BJ (cell line): ENCODE results near the gene SV2B. TPM values are rescaled to one million over a fixed set of nuclear protein-coding genes. Genes with fewer than 3 reads are reported as not detected.

Source experiments
- CTCF ChIA-PET: fragments of 350-600 bp; formaldehyde crosslinking; extraction: SDS; loops from one replicate; lab custom pipeline; 2021; ENCODE audit warnings: antibody characterized with exemption, inconsistent platforms; lab: Yijun Ruan, JAX
- POLR2A ChIA-PET: fragments of 300-600 bp; sonication (Branson Sonifier 250); formaldehyde crosslinking; extraction: SDS; loops from one replicate; lab custom pipeline; 2021; ENCODE audit warnings: antibody characterized with exemption; lab: Charles Lee
- DNase-seq: peaks from one replicate; pipeline ENCODE4 v3.0.0-alpha.2; 2011; ENCODE audit warnings: low read depth
- H3K27me3 ChIP-seq: 2 replicates; pipeline ENCODE4 v1.6.0; 2011; ENCODE audit warnings: low read length; ENCODE audit not compliant: control insufficient read depth, insufficient read depth
- H3K36me3 ChIP-seq: 2 replicates; pipeline ENCODE4 v1.5.1; 2011; ENCODE audit warnings: low read length; ENCODE audit not compliant: control insufficient read depth, insufficient read depth
- H3K4me3 ChIP-seq: 2 replicates; pipeline ENCODE4 v1.5.1; 2011; ENCODE audit warnings: low read depth, mild to moderate bottlenecking, control low read depth, low read length
- CTCF ChIP-seq: IDR thresholded peaks from 2 replicates; pipeline ENCODE4 v1.5.1; 2011; ENCODE audit warnings: low read depth, mild to moderate bottlenecking, control low read depth, inconsistent platforms, low read length, moderate library complexity; ENCODE audit not compliant: insufficient read depth
- polyA plus RNA-seq: library from polyadenylated mRNA; depleted of rRNA; stranded (reverse); fragments of >200 nt; gene quantifications from 2 replicates; pipeline ENCODE4 v1.2.3, GENCODE V29; 2011

Gene SV2B
- polyA plus RNA-seq, 1 experiment: not detected

GRCh38 chr15:91117375-91117774, 17.3 kb downstream of the SV2B start:
- ChIA-PET POLR2A (interaction anchor here (0.7 kb wide), 1 partner anchor 15 kb away, joined by 4 read pairs; no protein-coding TSS in a partner anchor), CTCF (interaction anchor here (0.6 kb wide), 1 partner anchor 588 kb away, joined by 3 read pairs; no protein-coding TSS in a partner anchor)
- H3K36me3 ChIP-seq: no peaks in the 10 kb centered on the region
- H3K4me3 ChIP-seq: no peak overlapping the region
- H3K27me3 ChIP-seq: no peaks in the 10 kb centered on the region
- DNase-seq: no peak
- no peak for TF ChIP-seq CTCF

GRCh38 chr15:91118817-91119590, 18.9 kb downstream of the SV2B start:
- no peak for DNase-seq
- ChIA-PET CTCF (no interaction called here), POLR2A (no interaction called here)
- H3K36me3 ChIP-seq: no peaks in the 10 kb centered on the region
- H3K27me3 ChIP-seq: no peaks in the 10 kb centered on the region
- H3K4me3 ChIP-seq: no peak overlapping the region
- TF ChIP-seq CTCF: no peak

GRCh38 chr15:91122296-91122695, 22.2 kb downstream of the SV2B start:
- Histone ChIP-seq H3K27me3 (no peaks in the 10 kb centered on the region), H3K4me3 (no peak overlapping the region), H3K36me3 (no peaks in the 10 kb centered on the region)
- POLR2A ChIA-PET: no interaction called here
- CTCF ChIA-PET: no interaction called here
- TF ChIP-seq CTCF: no peak
- DNase-seq: no peak

GRCh38 chr15:91124132-91124531, 24.1 kb downstream of the SV2B start:
- CTCF ChIA-PET: no interaction called here
- Histone ChIP-seq H3K36me3 (no peaks in the 10 kb centered on the region), H3K27me3 (no peaks in the 10 kb centered on the region), H3K4me3 (no peak overlapping the region)
- no peak for TF ChIP-seq CTCF
- POLR2A ChIA-PET: no interaction called here
- no peak for DNase-seq

- no peak overlapping the region for H3K4me3 ChIP-seq
- DNase-seq: no peak
- POLR2A ChIA-PET: no interaction called here
- CTCF ChIA-PET: no interaction called here
- no peak for TF ChIP-seq CTCF
- no peaks in the 10 kb centered on the region for H3K27me3 ChIP-seq
- no peaks in the 10 kb centered on the region for H3K36me3 ChIP-seq
Observed at GRCh38 chr15:91125162-91125561, 25.1 kb downstream of the SV2B start.
